HepG2 (cell line): ENCODE measurements around the gene CHST13. TPM values are rescaled to one million over a fixed set of nuclear protein-coding genes. Genes with fewer than 3 reads are reported as not detected.

Experiments used
- AGO2 ChIP-seq: fragments of 200-400 bp; formaldehyde crosslinking; optimal IDR thresholded peaks from 2 replicates; pipeline ENCODE3; 2017; ENCODE audit warnings: mild to moderate bottlenecking, low read depth, low read length, moderate library complexity
- EEA1 ChIP-seq: sonication (generic); formaldehyde crosslinking; IDR thresholded peaks from 2 replicates; pipeline ENCODE4 v1.5.1; 2020; ENCODE audit warnings: mild to moderate bottlenecking, missing genetic modification reagents, borderline replicate concordance
- FOXJ3 ChIP-seq: sonication (generic); formaldehyde crosslinking; IDR thresholded peaks from 2 replicates; pipeline ENCODE4 v1.4.0; 2020; ENCODE audit warnings: missing genetic modification reagents, mild to moderate bottlenecking, borderline replicate concordance
- GABPB1 ChIP-seq: IDR thresholded peaks from 2 replicates; pipeline ENCODE4 v1.6.1; 2016; ENCODE audit warnings: mild to moderate bottlenecking, missing genetic modification reagents, moderate library complexity, missing compliant biosample characterization
- GATAD1 ChIP-seq: IDR thresholded peaks from 2 replicates; pipeline ENCODE4 v1.6.1; 2016; ENCODE audit warnings: missing genetic modification reagents, missing compliant biosample characterization
- HOXA7 ChIP-seq: sonication (generic); formaldehyde crosslinking; IDR thresholded peaks from 2 replicates; pipeline ENCODE4 v1.8.1; 2022; ENCODE audit warnings: mild to moderate bottlenecking, missing genetic modification reagents, moderate library complexity
- JUND ChIP-seq: sonication (generic); formaldehyde crosslinking; IDR thresholded peaks from 2 replicates; pipeline ENCODE4 v1.8.0; 2022; ENCODE audit warnings: mild to moderate bottlenecking, missing genetic modification reagents
- PITX1 ChIP-seq: sonication (generic); formaldehyde crosslinking; IDR thresholded peaks from 2 replicates; pipeline ENCODE4 v1.5.1; 2020; ENCODE audit warnings: mild to moderate bottlenecking, missing genetic modification reagents
- POLR2AphosphoS5 ChIP-seq: IDR thresholded peaks from 2 replicates; pipeline ENCODE4 v1.6.1; 2012; ENCODE audit warnings: low read depth, low read length
- SNAPC2 ChIP-seq: sonication (generic); formaldehyde crosslinking; IDR thresholded peaks from 2 replicates; pipeline ENCODE4 v1.8.1; 2022; ENCODE audit warnings: mild to moderate bottlenecking, missing genetic modification reagents
- ZBTB7B ChIP-seq: sonication (generic); formaldehyde crosslinking; IDR thresholded peaks from 2 replicates; pipeline ENCODE4 v1.4.0; 2020; ENCODE audit warnings: missing genetic modification reagents
- ZC3H4 ChIP-seq: sonication (generic); formaldehyde crosslinking; IDR thresholded peaks from 2 replicates; pipeline ENCODE4 v1.4.0; 2020; ENCODE audit warnings: missing genetic modification reagents, borderline replicate concordance
- ZNF225 ChIP-seq: sonication (generic); formaldehyde crosslinking; IDR thresholded peaks from 2 replicates; pipeline ENCODE4 v1.4.0; 2020; ENCODE audit warnings: mild to moderate bottlenecking, missing genetic modification reagents
- ZNF343 ChIP-seq: sonication (generic); formaldehyde crosslinking; IDR thresholded peaks from 2 replicates; pipeline ENCODE4 v1.4.0; 2020; ENCODE audit warnings: mild to moderate bottlenecking, missing genetic modification reagents
- ZNF430 ChIP-seq: sonication (generic); formaldehyde crosslinking; IDR thresholded peaks from 2 replicates; pipeline ENCODE4 v1.9.0; 2021; ENCODE audit warnings: mild to moderate bottlenecking, missing genetic modification reagents
- ZSCAN25 ChIP-seq: sonication (generic); formaldehyde crosslinking; IDR thresholded peaks from 2 replicates; pipeline ENCODE4 v1.8.0; 2022; ENCODE audit warnings: mild to moderate bottlenecking, missing genetic modification reagents
- polyA plus RNA-seq, 8 experiments: library from polyadenylated mRNA; depleted of rRNA in 3 of 8; stranded (reverse) in 7 of 8; unstranded in 1 of 8; fragments of >200 nt; fragmentation: Illumina TruSeq in 4 of 8; extraction: Trizol in 4 of 8; gene quantifications; 2 replicates each; pipeline versions ENCODE4 v1.2.1 to v1.2.3, GENCODE V29; 2011 to 2016; ENCODE audit warnings: low read depth in 4 of 8, missing spikeins in 1 of 8, mixed read lengths in 1 of 8; ENCODE audit not compliant: insufficient read depth in 1 of 8
- total RNA-seq, 5 experiments: library from RNA; depleted of rRNA; stranded (reverse); fragments of >200 nt; fragmentation: Illumina TruSeq; extraction: Trizol; gene quantifications; 2 replicates each; pipeline ENCODE4 v1.2.3, GENCODE V29; 2016; ENCODE audit warnings: low read depth in 1 of 5
- TF ChIP-seq, protein P1 (sequence below), 2 experiments: sonication (generic) in 1 of 2; formaldehyde crosslinking in 1 of 2; IDR thresholded peaks; 2 replicates each; pipeline versions ENCODE4 v1.6.1 to v1.9.0; 2014 to 2022; ENCODE audit warnings: antibody characterized with exemption in 1 of 2, borderline replicate concordance in 1 of 2, inconsistent platforms in 1 of 2, low read depth in 1 of 2, missing genetic modification reagents in 1 of 2
- TF ChIP-seq, protein P2 (sequence below): IDR thresholded peaks from 2 replicates; pipeline ENCODE4 v1.6.1; 2016; ENCODE audit warnings: missing genetic modification reagents, missing compliant biosample characterization
- TF ChIP-seq, protein P3 (sequence below): sonication (generic); formaldehyde crosslinking; IDR thresholded peaks from 2 replicates; pipeline ENCODE4 v1.4.0; 2020; ENCODE audit warnings: missing genetic modification reagents
- TF ChIP-seq, protein P4 (sequence below): sonication (generic); formaldehyde crosslinking; conservative IDR thresholded peaks from 2 replicates; pipeline ENCODE4 v1.5.0; 2020; ENCODE audit warnings: missing genetic modification reagents

Gene CHST13
- total and polyA plus RNA-seq, 2 of the 13 experiments (the other 11 are each of a cell fraction or from before 2014, with no cell fraction given) = 32.0 to 43.1 TPM

DNA sequence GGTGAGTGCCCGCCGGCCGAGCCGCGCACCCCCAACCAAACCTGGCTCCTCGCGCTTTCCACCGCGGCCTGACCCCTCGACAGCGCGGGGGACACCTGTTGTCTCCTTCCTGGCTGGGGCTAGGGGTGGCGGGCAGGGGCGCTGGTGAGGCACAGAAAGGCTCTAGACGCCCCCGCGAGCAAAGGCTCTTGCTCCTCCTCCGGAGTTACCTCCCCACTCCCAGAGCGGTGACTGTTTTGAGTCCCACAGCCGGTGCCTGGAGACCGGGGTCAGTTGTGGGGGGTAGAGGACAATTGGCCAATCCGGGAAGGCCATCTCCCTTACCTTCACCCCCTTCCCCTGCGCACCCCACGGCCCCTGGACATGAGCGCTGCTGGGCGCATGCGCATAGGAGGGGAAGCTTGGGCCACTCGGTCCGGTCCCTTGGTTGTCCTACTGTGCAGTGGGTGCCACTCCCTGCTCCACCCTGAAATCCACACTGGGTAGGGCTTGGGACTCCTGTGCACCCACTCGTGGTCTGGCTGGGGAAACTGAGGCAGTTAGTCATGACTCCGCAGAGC lies 554 bp downstream of the CHST13 start (continued):
- TF ChIP-seq, protein P1, sequence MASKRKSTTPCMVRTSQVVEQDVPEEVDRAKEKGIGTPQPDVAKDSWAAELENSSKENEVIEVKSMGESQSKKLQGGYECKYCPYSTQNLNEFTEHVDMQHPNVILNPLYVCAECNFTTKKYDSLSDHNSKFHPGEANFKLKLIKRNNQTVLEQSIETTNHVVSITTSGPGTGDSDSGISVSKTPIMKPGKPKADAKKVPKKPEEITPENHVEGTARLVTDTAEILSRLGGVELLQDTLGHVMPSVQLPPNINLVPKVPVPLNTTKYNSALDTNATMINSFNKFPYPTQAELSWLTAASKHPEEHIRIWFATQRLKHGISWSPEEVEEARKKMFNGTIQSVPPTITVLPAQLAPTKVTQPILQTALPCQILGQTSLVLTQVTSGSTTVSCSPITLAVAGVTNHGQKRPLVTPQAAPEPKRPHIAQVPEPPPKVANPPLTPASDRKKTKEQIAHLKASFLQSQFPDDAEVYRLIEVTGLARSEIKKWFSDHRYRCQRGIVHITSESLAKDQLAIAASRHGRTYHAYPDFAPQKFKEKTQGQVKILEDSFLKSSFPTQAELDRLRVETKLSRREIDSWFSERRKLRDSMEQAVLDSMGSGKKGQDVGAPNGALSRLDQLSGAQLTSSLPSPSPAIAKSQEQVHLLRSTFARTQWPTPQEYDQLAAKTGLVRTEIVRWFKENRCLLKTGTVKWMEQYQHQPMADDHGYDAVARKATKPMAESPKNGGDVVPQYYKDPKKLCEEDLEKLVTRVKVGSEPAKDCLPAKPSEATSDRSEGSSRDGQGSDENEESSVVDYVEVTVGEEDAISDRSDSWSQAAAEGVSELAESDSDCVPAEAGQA (IDR thresholded peaks at IDR 0.05; ENCODE audit: low read depth) = no peak
- TF ChIP-seq, protein P1 (CRISPR knock-in tag; IDR thresholded peaks at IDR 0.05; ENCODE audit: borderline replicate concordance) = 0 out of 2 replicates have a peak, but pooled peaks have one; percentile 0
- TF ChIP-seq ZC3H4 (CRISPR knock-in tag) = peak; percentile 31; the same call in 1 of the 2 replicates
- 0 out of 2 replicates have a peak, but pooled peaks have one; percentile 20 for TF ChIP-seq ZNF225 (CRISPR knock-in tag)
- peak; percentile 22; the same call in 1 of the 2 replicates for TF ChIP-seq POLR2AphosphoS5
- TF ChIP-seq AGO2 = peak; percentile 34
- no peak for TF ChIP-seq ZNF343 (CRISPR knock-in tag)
- TF ChIP-seq, protein P2, sequence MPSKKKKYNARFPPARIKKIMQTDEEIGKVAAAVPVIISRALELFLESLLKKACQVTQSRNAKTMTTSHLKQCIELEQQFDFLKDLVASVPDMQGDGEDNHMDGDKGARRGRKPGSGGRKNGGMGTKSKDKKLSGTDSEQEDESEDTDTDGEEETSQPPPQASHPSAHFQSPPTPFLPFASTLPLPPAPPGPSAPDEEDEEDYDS (CRISPR knock-in tag) = peak; percentile 22; the same call in 1 of the 2 replicates
- no peak for TF ChIP-seq FOXJ3
- TF ChIP-seq ZSCAN25 (CRISPR knock-in tag) = peak; percentile 9; the same call in 1 of the 2 replicates
- TF ChIP-seq, protein P3, sequence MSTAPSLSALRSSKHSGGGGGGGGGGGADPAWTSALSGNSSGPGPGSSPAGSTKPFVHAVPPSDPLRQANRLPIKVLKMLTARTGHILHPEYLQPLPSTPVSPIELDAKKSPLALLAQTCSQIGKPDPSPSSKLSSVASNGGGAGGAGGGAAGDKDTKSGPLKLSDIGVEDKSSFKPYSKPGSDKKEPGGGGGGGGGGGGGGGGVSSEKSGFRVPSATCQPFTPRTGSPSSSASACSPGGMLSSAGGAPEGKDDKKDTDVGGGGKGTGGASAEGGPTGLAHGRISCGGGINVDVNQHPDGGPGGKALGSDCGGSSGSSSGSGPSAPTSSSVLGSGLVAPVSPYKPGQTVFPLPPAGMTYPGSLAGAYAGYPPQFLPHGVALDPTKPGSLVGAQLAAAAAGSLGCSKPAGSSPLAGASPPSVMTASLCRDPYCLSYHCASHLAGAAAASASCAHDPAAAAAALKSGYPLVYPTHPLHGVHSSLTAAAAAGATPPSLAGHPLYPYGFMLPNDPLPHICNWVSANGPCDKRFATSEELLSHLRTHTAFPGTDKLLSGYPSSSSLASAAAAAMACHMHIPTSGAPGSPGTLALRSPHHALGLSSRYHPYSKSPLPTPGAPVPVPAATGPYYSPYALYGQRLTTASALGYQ (CRISPR knock-in tag) = no peak
- TF ChIP-seq EEA1 (CRISPR knock-in tag) = no peak; the same call in 1 of the 2 replicates
- 0 out of 2 replicates have a peak, but pooled peaks have one; percentile 58 for TF ChIP-seq HOXA7 (CRISPR knock-in tag)
- no peak for TF ChIP-seq JUND (CRISPR knock-in tag)
- TF ChIP-seq PITX1 (CRISPR knock-in tag) = peak; percentile 53; the same call in 1 of the 2 replicates
- TF ChIP-seq ZBTB7B (CRISPR knock-in tag) = no peak; the same call in 1 of the 2 replicates
- TF ChIP-seq ZNF430 (CRISPR knock-in tag) = 0 out of 2 replicates have a peak, but pooled peaks have one; percentile 47
- TF ChIP-seq GATAD1 (CRISPR knock-in tag) = peak; percentile 38; the same call in 1 of the 2 replicates
- TF ChIP-seq SNAPC2 (CRISPR knock-in tag) = no peak
- peak; percentile 21; the same call in 1 of the 2 replicates for TF ChIP-seq GABPB1 (CRISPR knock-in tag)
- TF ChIP-seq, protein P4, sequence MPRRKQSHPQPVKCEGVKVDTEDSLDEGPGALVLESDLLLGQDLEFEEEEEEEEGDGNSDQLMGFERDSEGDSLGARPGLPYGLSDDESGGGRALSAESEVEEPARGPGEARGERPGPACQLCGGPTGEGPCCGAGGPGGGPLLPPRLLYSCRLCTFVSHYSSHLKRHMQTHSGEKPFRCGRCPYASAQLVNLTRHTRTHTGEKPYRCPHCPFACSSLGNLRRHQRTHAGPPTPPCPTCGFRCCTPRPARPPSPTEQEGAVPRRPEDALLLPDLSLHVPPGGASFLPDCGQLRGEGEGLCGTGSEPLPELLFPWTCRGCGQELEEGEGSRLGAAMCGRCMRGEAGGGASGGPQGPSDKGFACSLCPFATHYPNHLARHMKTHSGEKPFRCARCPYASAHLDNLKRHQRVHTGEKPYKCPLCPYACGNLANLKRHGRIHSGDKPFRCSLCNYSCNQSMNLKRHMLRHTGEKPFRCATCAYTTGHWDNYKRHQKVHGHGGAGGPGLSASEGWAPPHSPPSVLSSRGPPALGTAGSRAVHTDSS (CRISPR knock-in tag) = no peak
